Immature natural killer cell (primary cell): ENCODE results near the gene COG5. TPM values are rescaled to one million over a fixed set of nuclear protein-coding genes. Genes with fewer than 3 reads are reported as not detected.
"Not testable (repeated sequence)": the region's sequence is repeated elsewhere in the genome, so short reads cannot be mapped to it uniquely, and the experiment has no call there.

ENCODE experiments used
- DNase-seq, 3 donors: peaks; one replicate each; pipeline ENCODE4 v3.0.0; 2022; ENCODE audit warnings: mixed read lengths in 1 of 3
- H3K27ac Mint-ChIP-seq, 6 donors: one replicate each; pipeline ENCODE4 v1.8.0; 2020; ENCODE audit warnings: mixed read lengths in 6 of 6, mild to moderate bottlenecking in 5 of 6, inconsistent platforms in 4 of 6, moderate library complexity in 3 of 6
- H3K27me3 Mint-ChIP-seq, 3 donors: one replicate each; pipeline ENCODE4 v1.8.0; 2020 to 2021; ENCODE audit warnings: low read depth in 3 of 3, mild to moderate bottlenecking in 3 of 3, mixed read lengths in 3 of 3, moderate library complexity in 3 of 3, inconsistent platforms in 1 of 3
- H3K36me3 Mint-ChIP-seq, 3 donors: one replicate each; pipeline ENCODE4 v1.8.0; 2020; ENCODE audit warnings: mixed read lengths in 3 of 3, inconsistent platforms in 2 of 3, mild to moderate bottlenecking in 2 of 3
- H3K4me1 Mint-ChIP-seq, 2 donors: one replicate each; pipeline ENCODE4 v1.8.0; 2020; ENCODE audit warnings: inconsistent platforms in 2 of 2, mild to moderate bottlenecking in 2 of 2, mixed read lengths in 2 of 2, moderate library complexity in 1 of 2
- H3K4me3 Mint-ChIP-seq, 5 donors: one replicate each; pipeline ENCODE4 v1.8.0; 2020; ENCODE audit warnings: mild to moderate bottlenecking in 5 of 5, mixed read lengths in 5 of 5, inconsistent platforms in 3 of 5, moderate library complexity in 3 of 5
- H3K9me3 Mint-ChIP-seq, 6 donors: one replicate each; pipeline ENCODE4 v1.8.0; 2020; ENCODE audit warnings: mild to moderate bottlenecking in 6 of 6, mixed read lengths in 6 of 6, inconsistent platforms in 4 of 6, moderate library complexity in 3 of 6
- polyA plus RNA-seq, 3 donors: library from polyadenylated mRNA; unstranded; fragments of 300-500 nt; fragmentation: Illumina TruSeq; gene quantifications; one replicate each; pipeline ENCODE4 v1.2.3, GENCODE V29; 2021

The COG5 gene
- polyA plus RNA-seq, 3 donors from 2014 or later: 16.8 to 30.5 (median 22.2) TPM

GRCh38 chr7:107230334-107230733 is 333.4 kb downstream of the COG5 start:
- DNase-seq: no peak
- H3K27me3 Mint-ChIP-seq: no peaks in the 10 kb centered on the region
- no peaks in the 10 kb centered on the region for H3K4me1 Mint-ChIP-seq
- no peak overlapping the region for H3K4me3 Mint-ChIP-seq
- H3K9me3 Mint-ChIP-seq: no peaks in the 10 kb centered on the region
- H3K27ac Mint-ChIP-seq: no peak overlapping the region
- peaks cover 5 to 21% (median 13%) of the 10 kb centered on the region in 3 donors for H3K36me3 Mint-ChIP-seq

- DNase-seq: no peak
- H3K27me3 Mint-ChIP-seq: no peaks in the 10 kb centered on the region
- H3K4me1 Mint-ChIP-seq: no peaks in the 10 kb centered on the region
- H3K27ac Mint-ChIP-seq: no peak overlapping the region
- H3K9me3 Mint-ChIP-seq: no peaks in the 10 kb centered on the region
- H3K4me3 Mint-ChIP-seq: no peak overlapping the region
- H3K36me3 Mint-ChIP-seq: peaks cover 5 to 20% (median 13%) of the 10 kb centered on the region in 3 donors
Measured at GRCh38 chr7:107228291-107228690, 335.4 kb downstream of the COG5 start.

- no peaks in the 10 kb centered on the region for H3K4me1 Mint-ChIP-seq
- no peak overlapping the region for H3K4me3 Mint-ChIP-seq
- DNase-seq: no peak
- peak overlapping the region in 2 of 6 donors; percentile 11 to 18 for H3K27ac Mint-ChIP-seq
- H3K9me3 Mint-ChIP-seq: no peaks in the 10 kb centered on the region
- H3K36me3 Mint-ChIP-seq: peaks cover 11 to 27% (median 13%) of the 10 kb centered on the region in 3 donors
- H3K27me3 Mint-ChIP-seq: no peaks in the 10 kb centered on the region
Measured at GRCh38 chr7:107224374-107225223, 339.1 kb downstream of the COG5 start.

GRCh38 chr7:107220806-107221205 is 342.9 kb downstream of the COG5 start:
- H3K4me3 Mint-ChIP-seq, H3K9me3 Mint-ChIP-seq, H3K4me1 Mint-ChIP-seq, H3K27me3 Mint-ChIP-seq, DNase-seq: not testable (repeated sequence)
- H3K27ac Mint-ChIP-seq: peak overlapping the region in 1 of 6 donors; percentile 53
- H3K36me3 Mint-ChIP-seq: peaks cover 7 to 20% (median 7%) of the 10 kb centered on the region in 3 donors

- Mint-ChIP-seq H3K4me3 (no peak overlapping the region), H3K36me3 (peaks cover 7 to 20% (median 7%) of the 10 kb centered on the region in 3 donors), H3K9me3 (peaks cover 0 to 3% (median 0%) of the 10 kb centered on the region in 6 donors)
Measured at GRCh38 chr7:107220356-107220755, 343.4 kb downstream of the COG5 start.

GRCh38 chr7:107219563-107220244 is 344.0 kb downstream of the COG5 start:
- Mint-ChIP-seq H3K4me1 (no peaks in the 10 kb centered on the region), H3K36me3 (peaks cover 11 to 21% (median 13%) of the 10 kb centered on the region in 3 donors), H3K4me3 (no peak overlapping the region), H3K27me3 (peaks cover 0 to 2% (median 0%) of the 10 kb centered on the region in 3 donors), H3K27ac (peak overlapping the region in 1 of 6 donors; percentile 39), H3K9me3 (peaks cover 0 to 5% (median 3%) of the 10 kb centered on the region in 6 donors)
- DNase-seq: no peak

More at GRCh38 chr7:107220356-107220755, 343.4 kb downstream of the COG5 start:
- H3K4me1 Mint-ChIP-seq: no peaks in the 10 kb centered on the region
- peak overlapping the region in 1 of 6 donors; percentile 62 for H3K27ac Mint-ChIP-seq
- DNase-seq: no peak
- no peaks in the 10 kb centered on the region for H3K27me3 Mint-ChIP-seq

- no peak overlapping the region for H3K27ac Mint-ChIP-seq
- peaks cover 23 to 42% (median 29%) of the 10 kb centered on the region in 3 donors for H3K36me3 Mint-ChIP-seq
- H3K27me3 Mint-ChIP-seq: peaks cover 0 to 5% (median 2%) of the 10 kb centered on the region in 3 donors
Measured at GRCh38 chr7:107213945-107214344, 349.8 kb downstream of the COG5 start.

GRCh38 chr7:107213193-107213788 is 350.4 kb downstream of the COG5 start:
- no peaks in the 10 kb centered on the region for H3K4me1 Mint-ChIP-seq
- no peak overlapping the region for H3K4me3 Mint-ChIP-seq
- peaks cover 0 to 5% (median 2%) of the 10 kb centered on the region in 3 donors for H3K27me3 Mint-ChIP-seq
- peaks cover 23 to 42% (median 29%) of the 10 kb centered on the region in 3 donors for H3K36me3 Mint-ChIP-seq
- H3K9me3 Mint-ChIP-seq: peaks cover 0 to 13% (median 9%) of the 10 kb centered on the region in 6 donors
- H3K27ac Mint-ChIP-seq: no peak overlapping the region
- DNase-seq: no peak

More at GRCh38 chr7:107213945-107214344, 349.8 kb downstream of the COG5 start:
- Mint-ChIP-seq H3K4me3 (no peak overlapping the region), H3K4me1 (no peaks in the 10 kb centered on the region), H3K9me3 (peaks cover 0 to 13% (median 9%) of the 10 kb centered on the region in 6 donors)
- DNase-seq: no peak

GRCh38 chr7:107212725-107213124 is 351.0 kb downstream of the COG5 start:
- peaks cover 0 to 13% (median 9%) of the 10 kb centered on the region in 6 donors for H3K9me3 Mint-ChIP-seq
- peaks cover 23 to 42% (median 29%) of the 10 kb centered on the region in 3 donors for H3K36me3 Mint-ChIP-seq
- no peak overlapping the region for H3K4me3 Mint-ChIP-seq
- H3K4me1 Mint-ChIP-seq: no peaks in the 10 kb centered on the region
- peaks cover 0 to 5% (median 2%) of the 10 kb centered on the region in 3 donors for H3K27me3 Mint-ChIP-seq
- H3K27ac Mint-ChIP-seq: no peak overlapping the region
- DNase-seq: no peak

- Mint-ChIP-seq H3K27me3 (peaks cover 0 to 9% (median 2%) of the 10 kb centered on the region in 3 donors), H3K9me3 (peaks cover 0 to 10% (median 8%) of the 10 kb centered on the region in 6 donors), H3K4me3 (no peak overlapping the region), H3K36me3 (peaks cover 27 to 44% (median 29%) of the 10 kb centered on the region in 3 donors), H3K27ac (no peak overlapping the region), H3K4me1 (no peaks in the 10 kb centered on the region)
- no peak for DNase-seq
Measured at GRCh38 chr7:107210400-107210799, 353.3 kb downstream of the COG5 start.

GRCh38 chr7:107209565-107209964 is 354.2 kb downstream of the COG5 start:
- H3K9me3 Mint-ChIP-seq: peaks cover 0 to 9% (median 5%) of the 10 kb centered on the region in 6 donors
- no peak for DNase-seq
- peaks cover 0 to 7% (median 5%) of the 10 kb centered on the region in 3 donors for H3K27me3 Mint-ChIP-seq
- H3K4me1 Mint-ChIP-seq: no peaks in the 10 kb centered on the region
- peak overlapping the region in 4 of 6 donors; percentile 1 to 49 (median 37) for H3K27ac Mint-ChIP-seq
- no peak overlapping the region for H3K4me3 Mint-ChIP-seq
- H3K36me3 Mint-ChIP-seq: peaks cover 26 to 45% (median 30%) of the 10 kb centered on the region in 3 donors

- H3K27me3 Mint-ChIP-seq: peaks cover 0 to 7% (median 5%) of the 10 kb centered on the region in 3 donors
- H3K27ac Mint-ChIP-seq: no peak overlapping the region
Measured at GRCh38 chr7:107208563-107208962, 355.2 kb downstream of the COG5 start.

GRCh38 chr7:107208024-107208521 is 355.6 kb downstream of the COG5 start:
- DNase-seq: no peak
- Mint-ChIP-seq H3K27ac (peak overlapping the region in 4 of 6 donors; percentile 15 to 65 (median 48)), H3K36me3 (peaks cover 23 to 41% (median 25%) of the 10 kb centered on the region in 3 donors), H3K9me3 (no peaks in the 10 kb centered on the region), H3K4me3 (no peak overlapping the region), H3K4me1 (no peaks in the 10 kb centered on the region), H3K27me3 (peaks cover 0 to 7% (median 5%) of the 10 kb centered on the region in 3 donors)

More at GRCh38 chr7:107208563-107208962, 355.2 kb downstream of the COG5 start:
- Mint-ChIP-seq H3K4me3 (no peak overlapping the region), H3K9me3 (peaks cover 0 to 4% (median 1%) of the 10 kb centered on the region in 6 donors), H3K36me3 (peaks cover 24 to 46% (median 29%) of the 10 kb centered on the region in 3 donors), H3K4me1 (no peaks in the 10 kb centered on the region)
- no peak for DNase-seq
